BLaER1 (cell line): ENCODE data around the gene CD96.

Experiments used
- H3K27ac ChIP-seq: shearing (Covaris generic); formaldehyde crosslinking; 2 replicates; pipeline ENCODE4 v1.8.1; 2022
- H3K27me3 ChIP-seq: shearing (Covaris generic); formaldehyde crosslinking; 2 replicates; pipeline ENCODE4 v1.8.1; 2022
- H3K36me3 ChIP-seq: shearing (Covaris generic); formaldehyde crosslinking; 2 replicates; pipeline ENCODE4 v1.8.1; 2022
- H3K4me1 ChIP-seq: shearing (Covaris generic); formaldehyde crosslinking; 2 replicates; pipeline ENCODE4 v1.8.1; 2022
- H3K4me2 ChIP-seq: shearing (Covaris generic); formaldehyde crosslinking; 2 replicates; pipeline ENCODE4 v1.8.1; 2022
- H3K4me3 ChIP-seq: shearing (Covaris generic); formaldehyde crosslinking; 2 replicates; pipeline ENCODE4 v1.8.1; 2022
- H3K9ac ChIP-seq: shearing (Covaris generic); formaldehyde crosslinking; 2 replicates; pipeline ENCODE4 v1.8.1; 2022
- H3K9me3 ChIP-seq: shearing (Covaris generic); formaldehyde crosslinking; 2 replicates; pipeline ENCODE4 v1.8.1; 2022
- H4K20me1 ChIP-seq: shearing (Covaris generic); formaldehyde crosslinking; 2 replicates; pipeline ENCODE4 v1.8.1; 2022
- Cebpa-rat ChIP-seq: shearing (Covaris generic); IDR thresholded peaks from 2 replicates; pipeline ENCODE4 v1.8.1; 2022

The CD96 gene

DNA sequence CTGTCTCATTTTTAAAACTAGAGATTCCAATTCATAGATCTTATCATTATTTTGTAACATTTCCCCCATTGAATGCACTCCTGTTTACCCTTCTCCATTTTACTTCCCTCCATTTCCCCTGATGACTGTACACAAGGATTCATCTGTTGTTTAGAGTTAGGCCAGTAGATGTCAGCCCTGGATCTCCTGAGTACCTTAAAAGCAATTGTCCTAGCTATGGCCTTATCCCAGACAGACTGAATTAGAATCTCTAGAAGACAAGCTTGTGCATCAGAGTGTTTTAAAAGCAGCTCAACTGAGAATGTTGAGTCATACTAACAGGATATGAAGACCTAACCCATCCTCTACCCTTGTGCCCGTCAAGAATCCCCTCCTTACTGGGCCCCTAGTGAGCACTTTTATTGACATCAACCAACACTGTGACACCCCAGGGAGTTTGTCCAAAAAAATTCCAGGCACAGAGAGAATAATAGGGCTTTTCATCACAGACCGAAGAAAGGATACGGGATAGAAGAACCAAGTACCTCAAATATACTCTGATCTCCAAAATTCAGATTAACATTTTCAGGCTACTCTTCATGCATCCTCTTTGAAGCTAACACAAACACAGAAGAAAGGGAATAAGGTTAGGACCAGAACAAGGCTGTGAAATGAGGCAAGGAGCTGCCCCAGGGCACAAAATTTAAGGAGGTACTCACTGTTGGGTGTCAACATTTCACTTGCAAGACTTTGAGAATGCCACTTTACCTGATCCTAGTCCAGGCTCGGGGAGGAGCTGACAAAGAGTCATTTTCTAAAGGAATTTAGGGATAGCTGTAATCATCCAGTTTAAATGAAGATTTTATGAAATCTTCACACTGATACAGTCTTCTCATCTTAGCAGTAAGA lies 36.0 kb downstream of the CD96 start:
- Histone ChIP-seq H3K4me2 (no peak overlapping the region), H3K4me1 (peaks cover 1% of the 10 kb centered on the region; the same call in 1 of the 2 replicates), H3K9me3 (peaks cover 25% of the 10 kb centered on the region), H3K9ac (no peak overlapping the region), H3K27ac (no peak overlapping the region), H4K20me1 (no peaks in the 10 kb centered on the region), H3K36me3 (peaks cover 76% of the 10 kb centered on the region), H3K27me3 (no peaks in the 10 kb centered on the region), H3K4me3 (no peak overlapping the region)
- TF ChIP-seq Cebpa-rat: no peak

DNA sequence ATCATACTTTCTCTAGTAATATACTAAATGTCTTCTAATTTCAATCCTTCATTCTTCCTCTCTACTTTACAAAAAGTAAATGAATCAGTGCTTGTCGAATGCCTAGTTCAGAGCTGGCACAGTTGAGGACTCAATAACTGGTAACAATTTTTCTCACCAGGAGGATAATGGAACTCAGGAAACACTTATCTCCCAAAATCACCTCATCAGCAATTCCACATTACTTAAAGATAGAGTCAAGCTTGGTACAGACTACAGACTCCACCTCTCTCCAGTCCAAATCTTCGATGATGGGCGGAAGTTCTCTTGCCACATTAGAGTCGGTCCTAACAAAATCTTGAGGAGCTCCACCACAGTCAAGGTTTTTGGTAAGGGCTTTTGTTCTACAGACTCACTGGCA lies 36.9 kb downstream of the CD96 start:
- Histone ChIP-seq H4K20me1 (no peaks in the 10 kb centered on the region), H3K9me3 (peaks cover 33% of the 10 kb centered on the region), H3K27me3 (no peaks in the 10 kb centered on the region), H3K4me1 (peaks cover 9% of the 10 kb centered on the region), H3K4me2 (no peak overlapping the region), H3K27ac (no peak overlapping the region), H3K4me3 (no peak overlapping the region), H3K36me3 (peaks cover 84% of the 10 kb centered on the region), H3K9ac (no peak overlapping the region)
- no peak for TF ChIP-seq Cebpa-rat

DNA sequence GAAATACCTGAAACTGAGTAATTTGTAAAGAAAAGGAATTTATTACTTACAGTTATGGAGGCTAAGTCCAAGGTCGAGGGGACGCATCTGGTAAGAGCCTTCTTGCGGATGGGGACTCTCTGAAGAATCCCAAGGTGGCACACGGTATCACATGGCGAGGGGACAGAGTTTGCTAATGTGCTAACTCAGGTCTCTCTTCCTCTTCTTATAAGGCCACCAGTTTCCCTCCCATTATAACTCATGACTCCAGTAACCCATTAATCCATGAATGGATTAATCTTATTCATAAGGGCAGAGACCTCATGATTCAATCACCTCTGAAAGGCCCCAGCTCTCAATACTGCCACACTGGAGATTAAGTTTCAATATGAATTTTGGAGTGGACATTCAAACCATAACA lies 37.5 kb downstream of the CD96 start:
- H3K4me3 ChIP-seq: no peak overlapping the region
- H3K36me3 ChIP-seq: peaks cover 90% of the 10 kb centered on the region
- no peak overlapping the region for H3K4me2 ChIP-seq
- no peaks in the 10 kb centered on the region for H3K27me3 ChIP-seq
- H3K9me3 ChIP-seq: peaks cover 34% of the 10 kb centered on the region
- TF ChIP-seq Cebpa-rat: no peak
- peaks cover 9% of the 10 kb centered on the region for H3K4me1 ChIP-seq
- H4K20me1 ChIP-seq: no peaks in the 10 kb centered on the region
- no peak overlapping the region for H3K9ac ChIP-seq
- H3K27ac ChIP-seq: no peak overlapping the region

DNA sequence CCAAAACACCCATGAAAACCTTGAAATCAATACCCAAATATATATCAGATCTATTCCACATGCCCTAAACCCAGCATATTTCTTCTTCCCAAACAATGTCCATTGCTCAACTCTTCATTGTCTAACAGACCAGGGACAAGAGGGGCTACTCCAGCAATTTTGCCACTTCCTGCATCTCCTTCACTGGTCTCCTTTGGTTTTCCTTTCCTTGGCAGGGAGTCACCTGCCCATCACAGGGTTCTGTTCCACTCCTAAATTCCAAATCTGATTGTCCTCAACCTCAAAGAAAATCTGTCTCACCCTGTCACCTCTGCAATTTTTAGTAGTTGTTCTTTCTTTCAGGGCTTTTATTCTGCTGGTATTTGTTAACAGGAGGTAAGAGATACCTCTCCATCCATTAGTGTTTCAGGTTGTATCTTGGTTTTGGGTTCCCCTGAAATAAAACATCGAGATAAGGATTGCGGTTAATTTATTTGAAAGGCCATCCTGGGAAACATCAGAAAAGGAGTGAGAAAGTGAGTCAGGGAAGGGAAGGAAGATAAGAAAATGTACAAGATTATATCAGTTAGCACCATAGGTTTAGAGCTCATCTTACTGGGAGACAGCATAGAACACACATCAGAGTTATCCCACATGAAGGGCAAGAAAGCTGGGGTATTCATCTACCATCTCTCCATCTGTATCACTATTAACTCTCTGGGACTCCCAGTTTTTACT lies 39.6 kb downstream of the CD96 start:
- Histone ChIP-seq H3K9ac (no peak overlapping the region), H3K9me3 (peaks cover 46% of the 10 kb centered on the region), H3K4me1 (peaks cover 9% of the 10 kb centered on the region), H3K4me2 (no peak overlapping the region), H3K27ac (no peak overlapping the region), H3K27me3 (no peaks in the 10 kb centered on the region), H3K36me3 (peaks cover 97% of the 10 kb centered on the region), H4K20me1 (no peaks in the 10 kb centered on the region), H3K4me3 (no peak overlapping the region)
- TF ChIP-seq Cebpa-rat: no peak

DNA sequence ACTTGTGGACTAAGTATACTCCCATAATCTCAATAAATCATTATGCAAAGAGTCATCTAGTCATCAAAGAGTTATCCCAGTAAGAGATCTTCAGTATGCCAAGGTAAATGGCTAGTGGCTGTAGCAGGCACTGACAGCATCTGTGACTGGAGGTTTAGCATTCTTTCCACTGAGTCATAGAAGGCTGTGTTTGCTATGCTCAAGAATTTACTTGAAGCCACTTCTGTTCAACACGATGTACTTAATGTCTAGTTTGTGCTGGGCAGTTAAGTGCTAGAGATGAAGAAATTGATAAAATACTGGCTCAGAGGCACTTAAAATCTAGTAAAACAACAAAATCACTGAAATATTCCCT lies 40.1 kb downstream of the CD96 start:
- Histone ChIP-seq H3K4me1 (peaks cover 9% of the 10 kb centered on the region), H4K20me1 (no peaks in the 10 kb centered on the region), H3K36me3 (peaks cover 97% of the 10 kb centered on the region), H3K4me2 (no peak overlapping the region), H3K9ac (no peak overlapping the region), H3K27me3 (no peaks in the 10 kb centered on the region), H3K27ac (no peak overlapping the region), H3K4me3 (no peak overlapping the region), H3K9me3 (peaks cover 49% of the 10 kb centered on the region)
- no peak for TF ChIP-seq Cebpa-rat

DNA sequence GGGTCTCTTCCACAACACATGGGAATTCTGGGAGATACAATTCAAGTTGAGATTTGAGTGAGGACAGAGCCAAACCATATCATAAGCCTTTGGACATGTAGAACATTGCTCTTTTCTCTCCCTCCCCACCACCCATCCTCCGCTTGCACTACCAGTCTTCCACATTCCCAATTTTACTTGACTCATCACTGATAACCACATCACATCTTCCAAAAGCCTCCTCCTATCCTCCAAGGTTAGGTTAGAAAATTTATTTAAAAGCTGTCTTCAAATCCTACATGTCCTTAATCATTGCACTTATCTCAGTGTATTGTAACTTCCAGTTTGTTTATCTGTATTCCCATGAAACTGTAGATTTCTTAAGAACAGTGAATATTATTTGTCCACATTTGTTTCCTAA lies 42.7 kb downstream of the CD96 start:
- Histone ChIP-seq H3K4me2 (no peak overlapping the region), H4K20me1 (no peaks in the 10 kb centered on the region), H3K9ac (no peak overlapping the region), H3K4me3 (no peak overlapping the region), H3K36me3 (peaks cover 87% of the 10 kb centered on the region), H3K4me1 (peaks cover 9% of the 10 kb centered on the region), H3K27me3 (no peaks in the 10 kb centered on the region), H3K9me3 (peaks cover 49% of the 10 kb centered on the region), H3K27ac (no peak overlapping the region)
- TF ChIP-seq Cebpa-rat: no peak

DNA sequence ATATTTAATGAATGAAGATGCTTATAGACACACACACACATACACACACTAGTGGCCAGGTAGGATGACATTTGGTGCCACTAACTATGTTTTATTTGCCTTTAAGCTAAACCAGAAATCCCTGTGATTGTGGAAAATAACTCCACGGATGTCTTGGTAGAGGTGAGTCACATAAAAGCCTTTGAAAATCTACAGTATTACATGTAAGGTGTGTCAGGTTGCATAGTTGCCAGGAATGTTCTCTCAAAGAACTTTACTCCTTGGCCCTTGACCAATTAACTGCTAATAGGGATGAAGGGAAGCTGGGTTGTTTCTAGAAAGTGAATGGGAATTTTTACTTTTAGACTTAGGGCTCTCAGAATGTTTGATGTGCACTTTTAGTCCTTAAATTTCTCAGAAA lies 43.2 kb downstream of the CD96 start:
- Histone ChIP-seq H3K4me2 (no peak overlapping the region), H3K4me1 (peaks cover 9% of the 10 kb centered on the region), H3K9ac (no peak overlapping the region), H3K27me3 (no peaks in the 10 kb centered on the region), H3K27ac (no peak overlapping the region), H3K4me3 (no peak overlapping the region), H3K36me3 (peaks cover 85% of the 10 kb centered on the region), H4K20me1 (no peaks in the 10 kb centered on the region), H3K9me3 (peaks cover 49% of the 10 kb centered on the region)
- no peak for TF ChIP-seq Cebpa-rat

DNA sequence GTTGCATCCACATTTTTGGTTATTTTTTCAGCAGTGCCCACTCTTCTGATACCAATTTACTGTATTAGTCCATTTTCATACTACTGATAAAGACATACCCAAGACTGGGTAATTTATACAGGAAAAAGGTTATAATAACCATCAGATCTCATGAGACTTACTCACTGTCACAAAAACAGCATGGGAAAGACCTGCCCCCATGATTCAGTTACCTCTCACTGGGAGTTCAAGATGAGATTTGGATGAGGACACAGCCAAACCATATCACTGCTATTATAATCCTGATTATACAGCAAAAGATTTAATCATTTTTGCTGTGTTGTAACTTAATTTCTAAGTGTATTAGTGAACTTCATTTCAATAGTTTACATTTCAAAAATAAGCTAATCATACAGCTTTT lies 46.5 kb downstream of the CD96 start:
- Histone ChIP-seq H3K9me3 (peaks cover 20% of the 10 kb centered on the region), H3K9ac (no peak overlapping the region), H3K4me2 (no peak overlapping the region), H3K27ac (no peak overlapping the region), H3K4me3 (no peak overlapping the region), H3K4me1 (peaks cover 3% of the 10 kb centered on the region), H3K27me3 (no peaks in the 10 kb centered on the region), H3K36me3 (peaks cover 78% of the 10 kb centered on the region), H4K20me1 (no peaks in the 10 kb centered on the region)
- TF ChIP-seq Cebpa-rat: no peak

DNA sequence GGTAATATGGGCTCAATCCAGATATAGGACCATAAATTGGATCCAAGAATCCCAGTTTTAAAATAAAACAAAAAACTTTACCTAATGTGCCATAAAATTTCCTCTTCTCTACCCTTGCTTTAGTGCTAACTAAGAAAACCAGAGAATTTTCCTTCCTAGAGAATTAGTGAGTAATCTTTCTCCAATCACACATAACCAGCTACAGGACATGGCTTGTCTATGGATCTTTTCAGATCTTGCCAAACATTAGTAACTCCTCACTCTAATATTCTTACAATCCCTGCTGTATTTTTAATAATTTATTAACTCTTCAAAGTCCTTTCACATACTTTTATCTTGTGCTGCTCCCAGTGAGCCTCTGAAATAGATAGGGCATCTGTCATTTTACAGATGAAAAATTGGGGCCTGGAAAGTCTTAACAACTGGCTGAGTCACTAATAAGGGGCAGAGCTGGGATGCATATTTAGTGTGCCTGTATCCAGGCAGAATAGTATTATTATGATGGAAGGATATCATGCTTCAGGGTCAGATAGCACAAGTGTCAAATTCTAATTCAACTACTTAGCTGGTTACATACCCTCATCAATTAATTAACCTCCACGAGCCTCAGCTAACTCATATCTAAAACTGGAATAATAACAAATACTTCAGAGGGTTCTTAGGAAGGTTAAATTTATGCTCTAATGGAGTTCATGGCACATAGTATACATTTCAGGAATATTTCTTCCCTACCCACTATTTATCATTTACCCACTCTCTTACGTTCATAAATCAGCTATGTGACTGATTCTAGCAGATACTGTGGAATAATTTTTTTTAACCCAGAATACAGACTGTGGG lies 47.5 kb downstream of the CD96 start:
- Histone ChIP-seq H3K4me1 (no peaks in the 10 kb centered on the region), H3K36me3 (peaks cover 78% of the 10 kb centered on the region), H3K27ac (no peak overlapping the region), H4K20me1 (no peaks in the 10 kb centered on the region), H3K4me2 (no peak overlapping the region), H3K4me3 (no peak overlapping the region), H3K9me3 (peaks cover 15% of the 10 kb centered on the region), H3K27me3 (no peaks in the 10 kb centered on the region), H3K9ac (no peak overlapping the region)
- TF ChIP-seq Cebpa-rat: no peak

DNA sequence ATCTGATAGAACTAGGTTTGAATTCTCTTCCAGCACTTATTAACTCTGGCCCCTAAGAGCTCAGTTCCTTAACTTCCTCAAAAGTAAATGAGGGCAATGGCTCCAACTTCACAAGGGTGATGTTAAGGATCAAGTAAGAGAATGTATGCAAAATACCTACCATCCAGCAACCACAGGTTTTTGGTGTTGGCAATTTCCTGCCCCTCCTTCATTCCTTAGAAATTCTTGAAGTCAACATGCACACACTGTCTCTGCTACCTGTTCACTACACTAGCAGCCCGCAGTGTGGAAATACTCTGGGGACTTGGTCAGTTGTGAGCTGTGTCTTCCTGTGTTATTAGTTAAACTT lies 48.1 kb downstream of the CD96 start:
- Histone ChIP-seq H3K27ac (no peak overlapping the region), H3K4me1 (no peaks in the 10 kb centered on the region), H3K4me2 (no peak overlapping the region), H3K27me3 (no peaks in the 10 kb centered on the region), H4K20me1 (no peaks in the 10 kb centered on the region), H3K9me3 (peaks cover 15% of the 10 kb centered on the region), H3K4me3 (no peak overlapping the region), H3K36me3 (peaks cover 78% of the 10 kb centered on the region), H3K9ac (no peak overlapping the region)
- no peak for TF ChIP-seq Cebpa-rat
